GM18951 (cell line): ENCODE data around the gene LDLRAD3.

ENCODE experiments used
- POLR2A ChIP-seq: IDR thresholded peaks from 4 replicates; pipeline ENCODE4 v1.6.1; 2011; ENCODE audit warnings: mild to moderate bottlenecking; ENCODE audit not compliant: insufficient read length, insufficient read depth; ENCODE audit errors: extremely low read depth
- in situ Hi-C: fragments of 300-500 bp; cut with MboI; formaldehyde crosslinking; loops from one replicate; pipeline ENCODE4 v1.12.0; 2022; ENCODE audit warnings: low sequenced_read_pairs, mixed read lengths, inconsistent platforms; ENCODE audit not compliant: unreplicated experiment

Gene LDLRAD3

GRCh38 chr11:36047344-36047743 lies 103.5 kb downstream of the LDLRAD3 start:
- TF ChIP-seq POLR2A: no peak
- in situ Hi-C loops: no loop called here

GRCh38 chr11:36048496-36049247 lies 104.8 kb downstream of the LDLRAD3 start:
- TF ChIP-seq POLR2A: no peak
- in situ Hi-C loops: no loop called here

- no peak for TF ChIP-seq POLR2A
These were observed 107.6 kb downstream of the LDLRAD3 start for GRCh38 chr11:36051235-36052144.

GRCh38 chr11:36053281-36053680 lies 109.4 kb downstream of the LDLRAD3 start:
- TF ChIP-seq POLR2A: no peak
- in situ Hi-C loops: loop anchor here (25.0 kb wide), 1 partner anchor 441 kb away; the partner anchor contains the start of gene FJX1

More at GRCh38 chr11:36051235-36052144, 107.6 kb downstream of the LDLRAD3 start:
- in situ Hi-C loops: loop anchor here (25.0 kb wide), 1 partner anchor 439 kb away; the partner anchor contains the start of gene FJX1

DNA sequence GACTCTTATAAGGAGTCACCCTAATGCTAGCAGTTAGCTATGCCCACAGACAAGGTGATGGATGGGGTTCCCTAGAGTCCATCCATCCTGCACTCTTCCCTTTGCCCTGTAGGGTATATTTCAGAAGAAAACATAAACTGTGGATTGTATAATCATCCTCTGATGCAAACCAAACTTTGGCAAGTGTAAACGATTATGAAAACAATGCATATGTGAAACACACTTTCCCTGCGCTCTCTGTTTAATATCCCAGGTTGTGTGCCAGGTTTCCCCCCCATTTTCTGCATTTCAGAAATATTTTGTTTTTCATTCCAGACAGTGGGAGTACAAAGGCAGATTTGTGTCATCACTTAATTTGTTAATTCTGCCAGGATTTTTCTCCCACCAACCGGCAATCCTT lies 110.0 kb downstream of the LDLRAD3 start:
- in situ Hi-C loops: loop anchor here (25.0 kb wide), 1 partner anchor 442 kb away; the partner anchor contains the start of gene FJX1
- TF ChIP-seq POLR2A: no peak

DNA sequence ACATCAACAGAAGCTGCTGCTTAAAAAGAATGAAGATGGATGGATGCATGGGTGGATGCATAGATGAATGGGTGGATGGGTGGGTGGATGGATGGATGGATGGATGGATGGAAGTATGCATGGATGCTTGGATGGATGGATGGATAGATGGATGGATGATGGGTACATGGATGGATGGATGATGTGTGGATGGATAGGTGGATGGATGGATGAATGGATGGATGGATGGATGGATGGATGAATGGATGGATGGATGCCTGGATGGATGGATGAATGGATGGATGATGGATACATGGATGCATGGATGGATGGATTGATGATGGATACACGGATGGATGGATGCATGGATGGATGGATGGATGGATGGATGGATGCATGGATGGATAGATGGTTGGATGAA lies 110.8 kb downstream of the LDLRAD3 start:
- in situ Hi-C loops: loop anchor here (25.0 kb wide), 1 partner anchor 442 kb away; the partner anchor contains the start of gene FJX1
- TF ChIP-seq POLR2A: no peak

- TF ChIP-seq POLR2A: no peak
- in situ Hi-C loops: loop anchor here (25.0 kb wide), 1 partner anchor 444 kb away; the partner anchor contains the start of gene FJX1
These were observed 112.4 kb downstream of the LDLRAD3 start for GRCh38 chr11:36056160-36056751.

- in situ Hi-C loops: loop anchor here (25.0 kb wide), 1 partner anchor 445 kb away; the partner anchor contains the start of gene FJX1
- no peak for TF ChIP-seq POLR2A
These were observed 113.6 kb downstream of the LDLRAD3 start for GRCh38 chr11:36057379-36058042.

- in situ Hi-C loops: loop anchor here (25.0 kb wide), 1 partner anchor 447 kb away; the partner anchor contains the start of gene FJX1
- no peak for TF ChIP-seq POLR2A
These were observed 115.8 kb downstream of the LDLRAD3 start for GRCh38 chr11:36059660-36060059.

DNA sequence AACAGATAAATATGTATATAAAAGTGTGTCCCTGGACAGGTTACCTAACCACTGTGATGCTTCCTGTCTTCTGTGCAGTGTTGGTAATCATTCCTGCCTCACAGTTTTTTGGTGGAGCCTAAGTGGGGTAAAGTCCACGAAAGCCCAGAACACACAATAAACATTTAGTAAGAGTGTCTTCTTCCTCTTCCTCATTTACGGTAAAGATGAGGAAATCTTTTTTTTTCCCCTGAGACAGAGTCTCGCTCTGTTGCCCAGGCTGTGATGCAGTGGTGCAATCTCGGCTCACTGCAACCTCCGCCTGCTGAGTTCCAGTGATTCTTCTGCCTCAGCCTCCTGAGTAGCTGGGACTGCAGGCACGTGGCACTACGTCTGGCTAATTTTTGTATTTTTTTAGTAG lies 117.1 kb downstream of the LDLRAD3 start:
- in situ Hi-C loops: loop anchor here (25.0 kb wide), 1 partner anchor 449 kb away; the partner anchor contains the start of gene FJX1

DNA sequence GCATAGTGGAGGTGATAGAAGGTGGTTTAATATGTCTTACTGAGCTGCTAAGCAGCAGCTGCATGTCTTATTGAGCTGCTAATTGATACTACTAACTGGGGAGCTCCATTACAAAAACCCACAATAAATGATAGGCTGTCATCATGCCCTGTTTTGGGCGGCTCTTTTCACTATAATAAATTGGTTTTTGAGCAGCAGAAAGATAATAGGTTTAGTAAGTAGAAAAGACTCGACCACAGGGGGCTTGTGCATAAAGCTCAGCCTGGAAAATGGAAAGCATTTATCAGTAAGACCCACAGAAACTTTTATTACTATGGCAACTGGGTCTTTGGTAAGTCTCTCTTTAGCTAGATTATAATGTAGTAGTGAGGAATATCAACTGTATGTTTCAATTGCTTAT lies 117.6 kb downstream of the LDLRAD3 start:
- no peak for TF ChIP-seq POLR2A
- in situ Hi-C loops: loop anchor here (25.0 kb wide), 1 partner anchor 449 kb away; the partner anchor contains the start of gene FJX1

More for the DNA sequence above, 117.1 kb downstream of the LDLRAD3 start:
- TF ChIP-seq POLR2A: no peak

DNA sequence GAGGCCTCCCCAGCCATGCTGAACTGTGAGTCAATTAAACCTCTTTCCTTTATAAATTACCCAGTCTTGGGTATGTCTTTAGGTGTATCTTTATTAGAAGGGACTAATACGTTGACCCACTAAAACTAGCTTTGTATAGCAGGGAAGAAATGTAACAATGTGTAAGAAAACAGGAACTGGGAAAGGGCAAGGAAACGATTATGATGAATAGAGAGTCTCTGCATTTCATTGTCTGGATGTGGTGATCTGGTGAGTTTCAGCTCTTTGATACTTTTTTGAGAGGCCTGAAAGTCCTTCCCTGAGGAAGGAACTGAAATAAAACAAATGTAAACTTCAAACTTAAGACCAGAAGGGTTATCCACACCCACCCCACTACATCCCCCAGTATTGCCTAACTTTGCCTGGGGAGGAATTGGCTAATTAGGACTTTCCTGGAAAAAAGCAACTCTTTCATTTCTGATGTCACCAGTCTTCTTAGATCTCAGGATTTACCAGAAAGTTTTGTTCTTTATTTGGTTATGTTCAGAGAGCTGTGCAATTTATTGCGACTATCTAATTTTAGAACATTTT lies 119.0 kb downstream of the LDLRAD3 start:
- in situ Hi-C loops: loop anchor here (25.0 kb wide), 1 partner anchor 451 kb away; the partner anchor contains the start of gene FJX1

More for the DNA sequence above, 119.0 kb downstream of the LDLRAD3 start:
- TF ChIP-seq POLR2A: no peak
